MM.1S (cell line): ENCODE data around the gene FHIT.

Experiments used
- DNase-seq: peaks from one replicate; pipeline ENCODE4 v3.0.0-alpha.2; 2015
- H2AFZ ChIP-seq: fragments of 300-600 bp; sonication (generic); 2 replicates; pipeline ENCODE4 v1.6.0; 2016; ENCODE audit warnings: antibody characterized with exemption, low read length
- H3F3A ChIP-seq: fragments of 300-600 bp; sonication (generic); 2 replicates; pipeline ENCODE4 v1.6.1; 2016; ENCODE audit warnings: mild to moderate bottlenecking, antibody characterized with exemption, low read length, moderate library complexity, mixed read lengths; ENCODE audit not compliant: insufficient read depth
- H3K27ac ChIP-seq: fragments of 300-600 bp; sonication (generic); 2 replicates; pipeline ENCODE4 v1.5.1; 2016; ENCODE audit warnings: mild to moderate bottlenecking, low read length
- H3K27me3 ChIP-seq: fragments of 300-600 bp; sonication (generic); replicated peaks from 2 replicates; pipeline ENCODE4 v1.6.0; 2016; ENCODE audit warnings: low read length; ENCODE audit not compliant: insufficient read depth
- H3K36me3 ChIP-seq: fragments of 300-600 bp; sonication (generic); replicated peaks from 2 replicates; pipeline ENCODE4 v1.6.1; 2016; ENCODE audit warnings: mild to moderate bottlenecking, low read length, mixed read lengths; ENCODE audit not compliant: insufficient read depth
- H3K4me1 ChIP-seq: fragments of 300-600 bp; sonication (generic); 2 replicates; pipeline ENCODE4 v1.6.1; 2016; ENCODE audit warnings: low read length, mixed read lengths
- H3K4me2 ChIP-seq: fragments of 300-600 bp; sonication (generic); 2 replicates; pipeline ENCODE4 v1.6.0; 2016; ENCODE audit warnings: low read depth, low read length
- H3K4me3 ChIP-seq: fragments of 300-600 bp; sonication (generic); 2 replicates; pipeline ENCODE4 v1.5.1; 2016; ENCODE audit warnings: low read length, mixed read lengths
- H3K79me2 ChIP-seq: fragments of 300-600 bp; sonication (generic); 2 replicates; pipeline ENCODE4 v1.6.1; 2016; ENCODE audit warnings: mixed run types, low read length, mixed read lengths
- H3K9ac ChIP-seq: fragments of 300-600 bp; sonication (generic); 2 replicates; pipeline ENCODE4 v1.6.1; 2016; ENCODE audit warnings: low read length, mixed read lengths
- H3K9me2 ChIP-seq: fragments of 300-600 bp; sonication (generic); replicated peaks from 2 replicates; pipeline ENCODE4 v1.6.1; 2016; ENCODE audit warnings: mild to moderate bottlenecking, low read length, mixed read lengths; ENCODE audit not compliant: insufficient read depth
- H3K9me3 ChIP-seq: fragments of 300-600 bp; sonication (generic); replicated peaks from 2 replicates; pipeline ENCODE4 v1.6.1; 2016; ENCODE audit warnings: mild to moderate bottlenecking, low read length, mixed read lengths; ENCODE audit not compliant: insufficient read depth
- H4K20me1 ChIP-seq: fragments of 300-600 bp; sonication (generic); 2 replicates; pipeline ENCODE4 v1.6.1; 2016; ENCODE audit warnings: mild to moderate bottlenecking, low read length, moderate library complexity, mixed read lengths; ENCODE audit not compliant: insufficient read depth
- EZH2 ChIP-seq: fragments of 300-600 bp; sonication (generic); optimal IDR thresholded peaks from 2 replicates; pipeline ENCODE3; 2017; ENCODE audit warnings: low read depth, mild to moderate bottlenecking, antibody characterized with exemption, low read length, mixed read lengths
- EZH2phosphoT487 ChIP-seq: fragments of 300-600 bp; sonication (generic); IDR thresholded peaks from 2 replicates; pipeline ENCODE4 v1.6.1; 2018; ENCODE audit warnings: antibody characterized with exemption, low read length
- TF ChIP-seq, protein P1 (sequence below): fragments of 300-600 bp; sonication (generic); IDR thresholded peaks from 2 replicates; pipeline ENCODE4 v1.5.1; 2016; ENCODE audit warnings: antibody characterized with exemption, low read length, mixed read lengths

FHIT gene

DNA sequence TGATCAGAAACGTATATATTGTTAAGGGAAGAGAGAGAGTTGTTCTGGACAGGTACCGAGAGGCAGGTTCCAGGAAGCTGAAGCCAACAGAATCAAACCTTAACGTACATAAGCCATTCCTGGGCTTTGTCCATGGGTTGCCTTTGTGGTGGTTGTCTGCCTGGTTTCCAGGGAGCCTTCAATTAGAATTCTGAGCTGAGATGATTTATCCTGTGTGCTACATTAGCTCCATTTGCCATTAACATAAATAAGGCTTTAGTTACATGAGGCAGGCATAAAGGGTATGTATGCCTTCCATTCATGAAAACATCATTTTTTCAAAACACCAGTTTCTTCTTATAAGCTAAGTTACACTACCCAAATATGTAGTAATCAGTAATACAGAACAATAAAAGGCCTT is 1472.0 kb downstream of the FHIT start:
- Histone ChIP-seq H3K27ac (no peak overlapping the region), H3K79me2 (no peaks in the 10 kb centered on the region), H3K36me3 (no peaks in the 10 kb centered on the region), H3F3A (no peaks in the 10 kb centered on the region), H3K4me2 (no peak overlapping the region), H3K4me3 (no peak overlapping the region), H3K9ac (no peak overlapping the region), H3K4me1 (peaks cover 5% of the 10 kb centered on the region; the same call in 1 of the 2 replicates), H3K9me3 (no peaks in the 10 kb centered on the region), H3K27me3 (no peaks in the 10 kb centered on the region), H3K9me2 (no peaks in the 10 kb centered on the region), H4K20me1 (no peaks in the 10 kb centered on the region), H2AFZ (no peak overlapping the region)
- DNase-seq = no peak
- TF ChIP-seq EZH2 = no peak
- TF ChIP-seq, protein P1, sequence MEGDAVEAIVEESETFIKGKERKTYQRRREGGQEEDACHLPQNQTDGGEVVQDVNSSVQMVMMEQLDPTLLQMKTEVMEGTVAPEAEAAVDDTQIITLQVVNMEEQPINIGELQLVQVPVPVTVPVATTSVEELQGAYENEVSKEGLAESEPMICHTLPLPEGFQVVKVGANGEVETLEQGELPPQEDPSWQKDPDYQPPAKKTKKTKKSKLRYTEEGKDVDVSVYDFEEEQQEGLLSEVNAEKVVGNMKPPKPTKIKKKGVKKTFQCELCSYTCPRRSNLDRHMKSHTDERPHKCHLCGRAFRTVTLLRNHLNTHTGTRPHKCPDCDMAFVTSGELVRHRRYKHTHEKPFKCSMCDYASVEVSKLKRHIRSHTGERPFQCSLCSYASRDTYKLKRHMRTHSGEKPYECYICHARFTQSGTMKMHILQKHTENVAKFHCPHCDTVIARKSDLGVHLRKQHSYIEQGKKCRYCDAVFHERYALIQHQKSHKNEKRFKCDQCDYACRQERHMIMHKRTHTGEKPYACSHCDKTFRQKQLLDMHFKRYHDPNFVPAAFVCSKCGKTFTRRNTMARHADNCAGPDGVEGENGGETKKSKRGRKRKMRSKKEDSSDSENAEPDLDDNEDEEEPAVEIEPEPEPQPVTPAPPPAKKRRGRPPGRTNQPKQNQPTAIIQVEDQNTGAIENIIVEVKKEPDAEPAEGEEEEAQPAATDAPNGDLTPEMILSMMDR = no peak
- no peak for TF ChIP-seq EZH2phosphoT487

DNA sequence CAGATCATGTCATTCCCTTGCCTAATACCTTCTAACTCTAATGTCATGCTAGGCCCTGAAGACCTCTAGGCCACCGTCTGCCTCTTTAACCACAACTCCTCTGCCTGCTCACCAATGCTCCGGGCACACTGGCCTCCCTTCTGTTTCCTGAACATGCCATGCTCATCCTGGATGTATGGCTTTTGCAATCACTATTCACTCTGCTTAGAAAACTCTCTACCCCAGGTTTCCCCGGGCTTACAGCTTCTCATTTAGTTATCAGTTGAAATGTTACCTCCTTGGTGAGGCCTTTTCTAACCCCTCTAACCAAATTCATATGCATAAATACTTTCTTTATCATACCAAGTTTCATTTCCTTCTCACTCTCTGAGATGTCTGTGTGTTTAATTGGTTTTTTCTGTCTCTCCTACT is 1473.6 kb downstream of the FHIT start:
- no peaks in the 10 kb centered on the region for H3K4me1 ChIP-seq
- no peaks in the 10 kb centered on the region for H3K9me2 ChIP-seq
- no peaks in the 10 kb centered on the region for H3K27me3 ChIP-seq
- no peaks in the 10 kb centered on the region for H3K36me3 ChIP-seq
- H3K4me2 ChIP-seq = no peak overlapping the region
- no peaks in the 10 kb centered on the region for H3K9me3 ChIP-seq
- H3K9ac ChIP-seq = no peak overlapping the region
- no peak overlapping the region for H2AFZ ChIP-seq
- H3F3A ChIP-seq = no peaks in the 10 kb centered on the region
- no peaks in the 10 kb centered on the region for H4K20me1 ChIP-seq
- no peak for DNase-seq
- H3K79me2 ChIP-seq = no peaks in the 10 kb centered on the region
- no peak overlapping the region for H3K27ac ChIP-seq
- H3K4me3 ChIP-seq = no peak overlapping the region
- TF ChIP-seq, protein P1 = no peak
- TF ChIP-seq EZH2 = no peak
- TF ChIP-seq EZH2phosphoT487 = no peak

DNA sequence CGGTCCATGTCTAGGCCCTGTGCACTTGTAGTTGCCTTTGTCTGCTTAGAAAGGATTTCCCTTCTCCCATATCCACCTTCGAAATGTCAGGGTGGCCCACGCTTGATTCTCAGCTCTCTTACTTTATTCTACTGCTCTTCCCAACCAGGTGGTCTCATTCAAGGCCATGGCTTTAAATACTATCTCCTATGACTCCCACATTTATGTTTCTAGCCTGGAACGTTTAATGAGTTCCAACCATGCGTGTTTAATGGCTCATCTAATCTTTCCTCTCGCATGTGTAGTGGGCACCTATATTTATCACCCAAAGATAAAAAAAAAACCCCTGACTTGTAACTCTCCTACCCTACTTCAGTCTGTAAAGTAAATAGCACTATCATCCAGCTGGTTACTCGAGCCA is 1474.2 kb downstream of the FHIT start:
- H3K27ac ChIP-seq = no peak overlapping the region
- no peaks in the 10 kb centered on the region for H3K9me2 ChIP-seq
- H3K9me3 ChIP-seq = no peaks in the 10 kb centered on the region
- TF ChIP-seq, protein P1 = no peak
- TF ChIP-seq EZH2 (no peak), EZH2phosphoT487 (no peak)
- DNase-seq = no peak
- no peak overlapping the region for H3K4me3 ChIP-seq
- H3K36me3 ChIP-seq = no peaks in the 10 kb centered on the region
- no peaks in the 10 kb centered on the region for H3K79me2 ChIP-seq
- H4K20me1 ChIP-seq = no peaks in the 10 kb centered on the region
- H2AFZ ChIP-seq = no peak overlapping the region
- H3K4me1 ChIP-seq = no peaks in the 10 kb centered on the region
- no peaks in the 10 kb centered on the region for H3K27me3 ChIP-seq
- H3K9ac ChIP-seq = no peak overlapping the region
- no peak overlapping the region for H3K4me2 ChIP-seq
- no peaks in the 10 kb centered on the region for H3F3A ChIP-seq
